ENCODE data around the gene FGD5. TPM values are rescaled to one million over a fixed set of nuclear protein-coding genes. Genes with fewer than 3 reads are reported as not detected.

FGD5 gene
- total RNA-seq, 1 experiment from 2014 or later, result not detected

DNA sequence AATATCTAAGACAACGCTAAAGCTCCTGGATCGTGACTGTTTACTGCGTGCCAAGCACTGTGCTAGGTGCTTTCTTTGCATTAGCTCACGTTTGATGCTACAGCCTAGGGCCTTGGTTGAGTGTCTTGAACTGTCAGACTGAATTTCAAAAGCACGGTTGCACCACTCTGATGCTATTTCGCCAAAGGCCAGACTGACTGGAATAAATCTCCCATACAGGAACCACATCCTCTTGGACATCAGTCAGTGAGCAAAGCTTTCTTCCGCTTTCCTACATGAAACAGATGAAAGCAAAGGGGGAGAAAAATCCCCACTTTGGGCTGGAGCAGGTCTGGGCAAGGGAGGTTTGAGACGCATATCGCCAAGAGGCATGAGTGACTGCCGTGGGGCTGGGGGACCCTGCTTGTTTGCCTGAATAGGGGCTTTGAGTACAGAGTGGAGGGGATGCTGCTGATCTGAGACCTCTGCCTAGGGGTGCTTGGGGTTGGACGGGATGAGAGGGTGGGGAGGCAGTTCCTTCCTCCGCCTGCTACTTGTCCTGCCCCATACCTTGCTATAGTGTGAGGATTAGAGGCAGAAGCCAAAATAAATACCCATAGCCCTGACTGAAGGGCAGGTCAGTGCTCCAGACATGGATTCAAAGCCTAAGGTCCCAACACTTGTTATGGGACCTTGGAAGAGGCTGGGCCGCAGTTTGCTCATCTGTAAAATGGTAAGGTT, 5.3 kb downstream of the FGD5 start:
- DNase-seq (ENCODE audit: low spot score), result no peak

DNA sequence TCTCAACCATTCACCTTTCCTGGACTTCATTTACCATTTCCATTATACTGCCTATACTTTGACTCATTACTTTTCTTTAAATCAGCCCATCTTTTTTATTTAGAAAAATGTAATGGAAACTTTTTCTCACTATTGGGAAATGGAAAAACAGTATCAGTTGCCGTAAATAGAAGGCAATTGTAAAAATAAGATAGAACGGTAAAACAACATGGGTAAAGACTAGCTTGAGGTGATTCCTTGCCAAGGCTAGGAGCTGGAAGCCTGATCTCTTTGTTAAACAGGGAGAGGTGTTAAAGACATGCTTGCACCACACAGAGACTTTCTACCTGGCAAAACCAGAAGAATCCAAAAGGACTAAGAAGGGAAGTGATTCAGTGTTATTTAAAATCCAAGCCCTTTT, 5.9 kb downstream of the FGD5 start:
- no peak for DNase-seq (ENCODE audit: low spot score)

DNA sequence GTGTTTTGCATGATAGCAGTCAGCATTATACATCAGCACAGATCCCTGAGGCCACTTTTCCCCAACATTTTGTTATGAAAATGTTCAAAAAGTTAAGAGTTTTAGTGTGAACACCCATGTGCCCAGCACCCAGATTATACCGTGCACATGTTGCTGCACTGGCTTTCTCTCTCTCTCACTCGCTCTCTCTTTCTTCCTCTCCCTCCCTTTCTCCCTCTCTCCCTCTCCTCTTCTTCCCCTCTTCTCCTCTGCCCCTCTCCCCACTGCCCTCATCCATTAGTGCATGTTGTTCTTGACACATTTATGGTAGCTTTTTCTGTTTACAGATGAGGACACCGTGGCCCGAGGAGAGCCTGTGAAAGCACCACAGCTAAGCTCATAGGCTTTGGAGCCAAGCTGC, 7.3 kb downstream of the FGD5 start:
- DNase-seq (ENCODE audit: low spot score), result no peak

DNA sequence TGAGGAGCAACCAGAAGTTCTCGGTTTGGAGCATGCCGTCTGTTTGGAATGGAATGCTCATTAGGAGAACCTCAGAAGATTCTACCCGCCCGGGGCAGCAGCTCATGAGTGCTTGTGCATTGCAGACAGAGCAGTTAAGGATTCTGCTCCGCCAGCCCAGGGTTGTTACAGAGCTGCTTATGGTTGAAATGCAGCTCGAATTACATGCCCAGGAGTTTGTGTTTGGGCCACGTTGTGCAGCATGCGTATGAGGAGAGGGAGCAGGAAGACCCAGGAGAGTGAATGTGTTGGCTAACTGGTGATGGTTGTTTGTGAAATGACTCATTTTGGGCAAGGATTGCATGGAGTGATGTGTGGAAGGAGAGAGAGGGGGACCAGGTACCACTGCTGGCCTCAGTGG, 9.0 kb downstream of the FGD5 start:
- DNase-seq (ENCODE audit: low spot score), result no peak

DNA sequence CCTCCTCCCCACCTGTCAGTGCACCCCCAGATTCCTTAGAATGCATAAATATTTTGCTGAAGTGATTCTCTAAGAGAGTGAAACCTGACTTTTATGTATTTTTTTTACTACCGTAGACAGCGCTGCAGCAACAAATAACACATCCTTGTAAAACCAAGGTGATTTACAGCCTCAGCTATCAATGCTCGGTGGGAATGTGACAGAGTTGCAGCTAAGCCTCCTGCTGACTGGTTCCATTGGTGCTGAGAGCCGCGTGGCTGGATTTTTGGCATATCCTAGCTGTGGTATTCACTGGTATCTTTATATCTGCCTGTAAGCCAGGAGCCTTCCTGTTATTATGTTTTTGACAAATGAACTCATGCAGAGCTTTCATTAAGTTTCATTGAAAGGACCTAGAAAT, 11.0 kb downstream of the FGD5 start:
- peak; percentile 23 for DNase-seq (ENCODE audit: low spot score)

DNA sequence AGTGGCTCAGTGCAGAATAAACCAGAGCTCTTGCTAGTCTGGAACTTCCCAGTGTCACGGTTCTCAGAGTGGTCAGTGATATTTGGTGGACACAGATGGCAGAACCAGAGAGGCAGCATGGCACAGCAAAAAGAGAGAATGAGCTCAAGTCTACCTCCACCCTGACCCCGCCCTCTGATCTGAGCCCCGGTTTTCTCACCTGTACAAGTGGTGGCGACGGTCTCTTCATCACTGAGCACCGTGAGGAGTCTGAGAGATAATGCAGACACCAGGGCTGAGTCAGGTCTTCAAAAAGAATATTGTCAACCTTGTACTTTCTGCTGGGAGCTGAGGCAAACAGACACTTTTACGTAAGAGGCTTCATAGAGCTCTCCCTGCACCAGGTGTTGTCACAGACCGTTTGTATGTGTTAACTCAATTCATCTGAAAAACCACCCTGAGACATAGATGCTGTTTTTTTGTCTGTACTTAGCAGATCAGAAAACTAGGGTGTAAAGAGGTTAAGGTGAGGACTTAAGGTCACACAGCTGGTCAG, 13.2 kb downstream of the FGD5 start:
- DNase-seq (ENCODE audit: low spot score), result no peak

DNA sequence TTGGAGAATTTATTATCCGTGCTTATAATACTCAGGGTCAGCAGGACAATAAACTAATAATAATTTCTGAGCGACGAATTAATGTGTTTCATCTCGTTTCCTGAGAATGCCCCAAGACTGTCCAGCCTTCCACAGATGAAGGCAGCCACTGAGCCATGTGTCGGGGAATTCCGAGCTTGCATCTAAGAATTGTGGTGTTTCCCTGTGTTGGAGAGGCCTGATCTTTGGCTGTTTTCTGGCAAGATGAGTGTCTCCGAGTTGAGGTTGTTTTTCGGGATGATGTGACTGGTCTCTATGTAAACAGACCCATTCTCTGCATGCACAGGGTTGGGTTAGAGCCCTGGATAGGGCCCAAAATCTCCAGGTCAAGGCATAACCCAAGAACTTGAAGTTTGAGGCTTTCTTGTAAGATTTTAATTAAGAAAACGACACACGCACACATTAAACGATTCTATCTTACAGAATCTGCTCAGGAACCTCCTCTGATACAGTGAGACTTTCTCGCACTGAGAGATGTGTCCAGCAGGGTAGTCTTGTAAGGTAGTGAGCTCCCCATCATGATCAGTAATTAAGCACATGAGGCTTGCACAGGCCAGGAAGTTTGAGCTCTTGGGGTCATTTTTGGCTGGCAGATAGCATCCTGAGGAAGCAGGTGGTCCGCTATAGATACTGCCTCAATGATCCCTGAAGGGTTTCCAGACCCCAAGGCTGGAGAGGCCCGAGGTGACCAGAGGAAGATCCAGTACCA, 14.4 kb downstream of the FGD5 start:
- DNase-seq (ENCODE audit: low spot score), result no peak

DNA sequence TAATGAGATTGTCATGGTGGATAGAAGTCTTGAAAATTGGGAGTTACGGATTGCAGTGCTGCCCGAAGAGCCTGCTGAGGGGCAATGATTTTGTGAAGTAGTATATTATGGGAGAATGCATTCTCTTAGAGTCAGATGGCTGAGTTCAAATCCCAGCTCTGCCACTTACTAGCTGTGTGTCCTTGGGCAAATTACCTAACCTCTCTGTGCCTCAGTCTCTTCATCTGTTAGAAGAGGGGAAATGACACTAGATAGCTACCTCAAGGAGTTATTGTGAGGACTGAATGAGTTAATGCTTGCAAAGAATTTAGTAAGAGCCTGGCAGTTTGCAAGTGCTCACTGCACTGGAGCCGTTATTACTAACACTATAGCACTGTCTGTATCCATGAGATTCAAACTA, 15.4 kb downstream of the FGD5 start:
- DNase-seq (ENCODE audit: low spot score), result no peak

DNA sequence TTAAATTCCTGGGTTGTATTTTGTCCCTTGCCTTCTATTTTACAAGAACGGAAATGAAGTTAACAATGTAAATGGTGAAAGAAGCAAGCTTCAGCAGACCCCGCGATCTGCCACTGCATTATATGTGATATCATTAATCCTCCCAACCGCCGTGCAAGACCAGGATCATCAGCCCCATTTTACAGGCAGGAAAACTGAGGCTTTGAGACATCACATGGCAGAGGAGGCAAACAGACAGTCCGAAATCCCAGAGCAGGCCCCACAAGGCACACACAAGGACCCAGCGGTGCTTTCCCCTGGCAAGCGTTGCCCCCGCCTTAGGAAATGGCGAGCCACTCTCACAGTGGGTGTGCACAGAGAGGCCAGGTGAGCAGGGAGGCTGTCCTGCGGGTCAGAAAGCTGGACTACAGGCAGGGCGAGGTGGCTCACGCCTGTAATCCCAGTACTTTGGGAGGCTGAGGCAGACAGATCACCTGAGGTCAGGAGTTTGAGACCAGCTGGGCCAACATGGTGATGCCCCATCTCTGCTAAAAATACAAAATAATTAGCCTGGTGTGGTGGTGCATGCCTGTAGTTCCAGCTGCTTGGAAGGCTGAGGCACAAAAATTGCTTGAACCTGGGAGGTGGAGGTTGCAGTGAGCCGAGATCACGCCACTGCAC, 16.2 kb downstream of the FGD5 start:
- no peak for DNase-seq (ENCODE audit: low spot score)

DNA sequence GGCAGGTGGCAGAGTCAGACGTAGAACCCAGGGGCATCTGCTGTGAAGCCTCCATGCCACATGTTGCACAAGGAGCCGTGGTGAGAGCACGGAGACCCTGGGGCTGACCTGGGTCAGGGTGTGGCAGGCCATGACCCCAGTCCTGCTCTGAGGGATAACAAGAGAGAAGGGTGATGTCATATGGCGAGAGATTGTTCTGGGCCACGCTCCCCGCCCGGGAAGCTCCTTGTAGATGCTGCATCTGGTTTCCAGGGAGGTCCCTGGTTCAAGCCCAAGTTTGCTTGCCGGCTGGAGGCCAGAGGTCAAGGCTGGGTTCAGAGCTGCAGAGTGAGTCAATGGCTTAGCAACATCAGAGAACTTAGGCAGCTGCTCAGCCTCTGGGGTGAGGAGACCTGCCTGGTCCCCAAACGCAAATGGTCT, 17.3 kb downstream of the FGD5 start:
- no peak for DNase-seq (ENCODE audit: low spot score)

DNA sequence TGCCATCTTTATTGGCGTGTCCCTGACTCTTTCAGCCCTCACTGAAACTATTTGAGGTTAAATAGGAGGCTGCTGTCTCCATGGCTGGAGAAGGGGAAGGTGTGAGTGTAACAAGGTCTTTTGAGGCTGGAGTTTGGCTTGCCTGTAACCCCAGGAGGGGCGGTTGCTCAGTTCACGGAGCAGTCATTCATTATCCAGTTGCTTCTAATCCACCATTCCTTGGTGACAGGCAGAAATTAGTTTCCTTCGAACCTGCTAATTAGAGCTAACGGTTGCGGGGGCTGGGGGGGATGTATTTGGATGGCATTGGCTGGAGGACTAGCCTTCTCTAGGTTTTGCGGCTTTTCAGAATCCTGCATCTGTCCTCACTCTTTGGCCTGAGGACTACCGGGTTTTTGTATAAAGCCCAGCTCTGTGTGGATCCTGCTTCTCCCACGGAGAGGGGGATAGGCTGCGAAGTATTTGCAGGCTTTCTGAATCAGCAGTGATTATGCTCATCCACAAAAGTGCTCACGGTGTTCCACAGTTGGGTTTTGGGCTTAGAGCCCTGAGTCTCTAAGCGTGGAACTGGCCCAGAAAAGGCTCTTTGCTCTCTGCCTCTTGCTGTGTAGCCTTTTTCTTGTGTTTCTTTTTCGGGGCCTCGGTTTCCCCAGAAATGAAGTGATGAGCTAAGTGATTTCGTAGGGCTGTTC, 18.6 kb downstream of the FGD5 start:
- no peak for DNase-seq (ENCODE audit: low spot score)

DNA sequence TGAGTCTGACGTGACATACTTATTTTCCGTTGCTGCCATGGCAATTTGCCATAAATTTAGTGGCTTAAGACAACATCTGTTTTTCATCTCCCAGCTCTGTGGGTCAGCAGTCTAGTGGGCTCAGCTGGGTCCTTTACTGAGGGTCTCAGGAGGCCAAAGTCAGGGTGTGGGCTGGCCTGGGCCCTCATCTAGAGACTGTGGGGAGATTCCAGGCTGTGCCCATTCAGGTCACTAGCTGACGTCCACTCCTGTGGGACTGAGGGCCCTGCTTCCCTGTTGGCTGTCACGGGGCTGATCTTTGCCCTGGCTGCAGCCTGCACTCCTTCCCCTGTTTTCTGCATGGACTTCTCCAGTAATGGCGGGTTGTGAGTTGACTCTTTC, 19.1 kb downstream of the FGD5 start:
- no peak for DNase-seq (ENCODE audit: low spot score)

DNA sequence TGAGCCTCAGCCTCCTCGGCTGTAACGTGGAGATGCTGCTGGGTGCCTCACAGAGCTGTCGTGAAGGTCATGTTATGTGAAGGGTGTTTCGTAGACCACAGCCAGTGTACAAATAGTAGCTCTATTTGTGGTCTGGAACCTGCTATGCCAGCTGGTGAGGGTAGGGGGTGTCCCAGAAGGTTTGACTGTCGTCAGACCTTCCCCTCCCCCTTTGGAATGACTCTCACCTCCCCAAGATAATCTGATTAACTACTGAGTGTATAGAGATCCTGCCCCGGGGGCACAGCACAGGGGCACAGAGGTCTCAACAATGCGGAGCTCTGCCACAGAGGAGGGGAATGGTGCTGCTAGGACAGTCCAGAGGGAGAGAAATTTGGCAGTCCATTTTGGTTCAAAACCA, 20.5 kb downstream of the FGD5 start:
- no peak for DNase-seq (ENCODE audit: low spot score)

DNA sequence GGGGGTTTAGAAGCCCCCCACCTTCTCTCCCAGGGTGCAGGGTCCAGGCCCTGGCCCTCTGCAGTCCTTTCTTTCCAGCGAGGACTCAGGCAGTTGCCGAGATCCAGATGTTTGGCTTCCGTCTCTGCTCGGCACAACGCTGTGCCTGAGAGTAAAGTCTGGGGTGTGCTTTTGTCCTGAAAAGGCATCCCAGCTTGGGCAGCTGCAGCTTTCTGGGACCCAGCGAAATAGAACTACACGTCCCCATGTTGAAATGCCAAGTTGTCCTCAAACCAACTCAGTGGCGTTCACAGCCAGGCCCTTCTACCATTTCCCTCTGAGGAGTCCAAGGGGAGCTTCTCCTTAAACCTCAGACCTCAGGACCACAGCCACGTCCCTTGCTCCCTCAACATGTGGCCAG, 23.1 kb downstream of the FGD5 start:
- DNase-seq (ENCODE audit: low spot score), result no peak

DNA sequence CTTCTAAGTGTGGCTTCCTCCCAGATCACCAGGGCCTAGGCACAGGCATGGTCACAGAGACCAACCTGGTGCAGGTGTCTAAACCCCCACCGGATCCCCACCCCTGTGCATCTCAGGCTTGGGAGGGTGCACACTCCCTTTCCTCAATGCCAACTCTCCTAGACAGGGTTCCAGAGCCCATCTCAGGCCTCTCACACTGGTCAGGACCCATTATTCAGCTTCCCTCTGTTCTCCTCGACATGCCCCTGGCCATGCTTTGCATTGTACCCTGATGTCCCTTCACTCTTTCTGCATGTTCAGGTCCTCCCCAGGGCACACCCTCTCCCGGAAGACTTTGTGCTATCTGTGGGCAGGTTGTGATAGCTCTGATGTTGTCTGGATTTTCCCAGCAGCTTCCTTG, 23.5 kb downstream of the FGD5 start:
- DNase-seq (ENCODE audit: low spot score), result no peak

DNA sequence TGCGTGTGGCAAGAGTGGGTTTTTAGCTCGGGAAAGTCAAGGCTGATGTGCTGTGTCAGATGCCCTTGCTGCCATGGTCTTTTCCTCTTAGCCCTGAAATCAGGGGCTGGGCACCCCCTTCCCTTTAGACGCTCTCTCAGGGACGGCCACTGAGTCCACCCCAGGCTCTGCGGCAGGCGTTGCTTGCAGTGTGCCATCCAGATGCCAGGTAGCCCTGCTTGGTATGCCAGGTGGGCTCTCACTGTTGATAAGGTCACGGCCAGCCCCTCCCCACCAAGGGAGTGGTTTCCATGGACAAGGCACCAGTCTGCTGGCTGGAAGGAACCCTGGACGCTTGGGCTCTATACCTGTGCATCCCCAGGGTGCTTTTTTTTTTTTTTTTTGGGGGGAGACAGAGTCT, 24.6 kb downstream of the FGD5 start:
- no peak for DNase-seq (ENCODE audit: low spot score)

DNA sequence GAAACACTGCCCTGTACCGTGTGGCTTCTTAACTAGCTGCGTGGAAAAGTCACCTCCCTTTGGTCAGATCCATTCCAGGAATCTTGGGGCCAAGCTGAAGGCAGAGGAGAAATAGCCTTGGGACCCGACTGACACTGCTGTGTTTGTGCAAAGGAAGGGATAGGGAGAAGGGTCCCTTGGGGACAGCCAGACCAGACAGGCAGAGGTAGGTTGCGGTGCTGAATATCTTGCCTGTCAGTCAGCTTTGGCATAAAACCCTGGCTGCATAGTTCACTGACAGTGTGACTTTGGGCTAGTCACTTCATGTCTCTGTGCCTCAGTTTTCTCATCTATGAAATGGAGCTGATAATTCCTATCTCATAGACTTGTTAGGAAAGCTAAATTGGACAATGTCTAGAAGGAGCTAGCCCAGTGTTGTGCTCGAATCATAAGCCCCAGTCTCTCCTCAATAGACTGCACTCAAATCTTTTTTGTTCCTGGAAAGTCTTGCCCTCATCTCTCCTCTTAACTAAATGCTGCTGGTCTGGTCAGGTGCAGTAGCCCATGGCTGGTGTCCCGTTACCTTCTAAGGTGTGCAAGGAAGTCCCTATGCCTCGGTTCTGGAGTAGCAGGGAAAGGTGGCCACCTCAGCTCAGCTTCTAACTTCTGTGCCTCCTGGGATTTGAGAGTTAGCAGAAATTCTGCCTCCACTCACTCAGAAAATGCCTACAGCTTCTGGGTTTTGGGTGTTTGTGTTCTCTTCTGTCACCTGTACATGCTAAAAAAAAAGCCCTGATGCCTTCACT, 25.8 kb downstream of the FGD5 start:
- no peak for DNase-seq (ENCODE audit: low spot score)

DNA sequence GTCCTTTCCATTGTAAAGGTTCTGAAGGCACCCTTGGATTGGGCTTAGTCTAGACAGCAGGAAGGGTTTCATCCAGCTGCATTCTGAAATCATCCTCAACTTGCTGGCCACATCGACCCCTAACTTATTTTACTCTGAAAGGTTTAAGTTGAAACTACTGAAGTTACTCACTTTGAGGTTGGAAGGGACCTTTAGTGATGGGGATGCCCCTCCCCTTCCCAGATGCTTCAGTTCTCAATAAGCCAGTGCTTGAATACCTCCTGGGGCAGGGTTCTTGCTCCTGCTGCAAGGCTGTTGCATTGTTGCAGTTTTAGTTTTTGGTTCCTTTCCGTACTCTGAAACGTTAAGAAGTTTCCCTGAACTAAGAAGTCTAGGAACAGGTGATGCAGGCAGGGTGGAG, 26.4 kb downstream of the FGD5 start:
- no peak for DNase-seq (ENCODE audit: low spot score)

DNA sequence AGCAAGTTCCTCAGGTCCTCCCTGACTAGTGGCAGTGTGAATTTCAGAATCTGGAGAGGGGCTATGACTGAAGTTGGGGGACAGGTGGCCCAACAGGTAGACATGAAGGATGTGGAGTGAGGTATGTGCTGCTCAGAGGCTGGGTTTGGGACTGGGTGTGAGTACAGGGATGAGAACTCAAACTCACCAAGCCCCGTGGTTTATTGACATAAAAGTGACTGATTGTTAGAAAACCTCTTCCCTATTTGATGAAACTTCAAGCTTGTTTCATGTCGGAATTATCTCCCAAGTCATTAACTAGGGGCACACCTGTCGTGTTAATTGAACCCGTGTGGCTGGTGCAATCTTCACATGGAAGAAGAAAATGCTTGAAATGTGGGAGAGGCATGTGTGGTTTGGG, 27.1 kb downstream of the FGD5 start:
- no peak for DNase-seq (ENCODE audit: low spot score)

DNA sequence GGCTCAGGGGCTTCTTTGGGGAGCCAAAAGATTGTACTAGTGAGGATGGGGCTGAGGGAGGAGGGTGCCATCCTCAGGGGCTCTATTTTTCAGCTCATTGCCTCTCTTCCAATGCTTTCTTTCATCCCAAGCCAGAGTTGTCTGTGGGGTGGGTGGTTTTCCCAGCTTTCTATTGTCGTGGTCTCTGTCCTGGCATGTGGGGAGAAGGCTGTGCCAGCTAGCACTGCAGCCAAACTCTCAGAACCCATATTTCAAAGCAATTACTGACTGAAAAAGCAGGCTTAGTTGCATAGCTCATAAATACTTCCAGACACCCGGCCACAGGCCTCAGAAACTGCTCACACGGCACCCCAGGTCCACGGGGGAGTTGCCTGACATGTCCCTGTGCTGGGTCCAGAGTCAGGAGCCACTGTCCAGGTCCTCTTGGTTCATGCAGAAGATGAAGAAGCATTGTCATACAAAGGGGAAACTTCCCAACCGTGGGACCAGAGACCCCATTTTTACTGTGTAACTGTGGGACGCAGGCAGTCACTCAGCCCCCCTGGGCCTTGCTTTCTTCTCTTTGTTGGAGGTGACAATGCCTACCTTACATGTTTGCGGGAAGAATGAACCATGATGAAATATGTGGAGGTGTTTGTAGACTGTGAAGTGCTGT, 27.6 kb downstream of the FGD5 start:
- DNase-seq (ENCODE audit: low spot score), result no peak

Measured in A172 (cell line).